Keratinocyte (primary cell): ENCODE measurements around the gene CTAGE1. TPM values are rescaled to one million over a fixed set of nuclear protein-coding genes. Genes with fewer than 3 reads are reported as not detected.

Experiments used
- DNase-seq: peaks from one replicate; pipeline ENCODE4 v3.0.0-alpha.2; 2011; ENCODE audit warnings: low read depth, missing footprints, low spot score
- FAIRE-seq: peaks from 2 replicates; lab custom pipeline; 2011; peaks lifted over from hg19 to GRCh38; lab: Jason Lieb, UNC
- H2AFZ ChIP-seq: 2 replicates; pipeline ENCODE4 v1.6.0; 2012; ENCODE audit warnings: low read length, control low read depth, inconsistent platforms; ENCODE audit not compliant: control insufficient read depth
- H3K27ac ChIP-seq: 2 replicates; pipeline ENCODE4 v1.5.1; 2011; ENCODE audit warnings: low read length; ENCODE audit not compliant: control insufficient read depth, insufficient read depth
- H3K27me3 ChIP-seq: 3 replicates; pipeline ENCODE4 v1.6.0; 2011; ENCODE audit warnings: low read length; ENCODE audit not compliant: control insufficient read depth, insufficient read depth; ENCODE audit errors: extremely low read depth
- H3K36me3 ChIP-seq, 2 experiments: 2 replicates in 1 of 2; 3 replicates in 1 of 2; pipeline ENCODE4 v1.5.1; 2011; ENCODE audit warnings: low read length in 2 of 2, mild to moderate bottlenecking in 1 of 2; ENCODE audit not compliant: control insufficient read depth in 2 of 2, insufficient read depth in 2 of 2; ENCODE audit errors: extremely low read depth in 1 of 2
- H3K4me1 ChIP-seq: 3 replicates; pipeline ENCODE4 v1.5.1; 2011; ENCODE audit warnings: low read length; ENCODE audit not compliant: control insufficient read depth, insufficient read depth; ENCODE audit errors: extremely low read depth
- H3K4me2 ChIP-seq: 3 replicates; pipeline ENCODE4 v1.6.0; 2011; ENCODE audit warnings: low read depth, low read length; ENCODE audit not compliant: control insufficient read depth, insufficient read depth; ENCODE audit errors: extremely low read depth
- H3K4me3 ChIP-seq, 3 experiments: fragments of 200-600 bp in 1 of 3; sonication (generic) in 1 of 3; 2 replicates in 2 of 3; 3 replicates in 1 of 3; pipeline ENCODE4 v1.5.1; 2011 to 2016; ENCODE audit warnings: low read length in 3 of 3, mild to moderate bottlenecking in 3 of 3, control low read depth in 2 of 3, inconsistent platforms in 1 of 3, low read depth in 1 of 3, mixed read lengths in 1 of 3, mixed run types in 1 of 3, moderate library complexity in 1 of 3; ENCODE audit not compliant: control insufficient read depth in 2 of 3, insufficient read depth in 2 of 3; ENCODE audit errors: extremely low read depth in 1 of 3
- H3K79me2 ChIP-seq: 2 replicates; pipeline ENCODE4 v1.6.0; 2012; ENCODE audit warnings: low read length; ENCODE audit not compliant: control insufficient read depth, insufficient read depth
- H3K9ac ChIP-seq: 3 replicates; pipeline ENCODE4 v1.6.0; 2011; ENCODE audit warnings: low read length; ENCODE audit not compliant: control insufficient read depth, insufficient read depth; ENCODE audit errors: extremely low read depth
- H3K9me1 ChIP-seq: 3 replicates; pipeline ENCODE4 v1.6.0; 2011; ENCODE audit warnings: low read length; ENCODE audit not compliant: control insufficient read depth, insufficient read depth; ENCODE audit errors: extremely low read depth
- H3K9me3 ChIP-seq: 2 replicates; pipeline ENCODE4 v1.5.1; 2012; ENCODE audit warnings: low read depth, low read length; ENCODE audit not compliant: control insufficient read depth
- H4K20me1 ChIP-seq: 3 replicates; pipeline ENCODE4 v1.6.0; 2011; ENCODE audit warnings: low read length; ENCODE audit not compliant: control insufficient read depth, insufficient read depth; ENCODE audit errors: extremely low read depth
- EZH2 ChIP-seq: IDR thresholded peaks from one replicate; pipeline ENCODE4 v1.6.1; 2012; ENCODE audit warnings: inconsistent platforms, mild to moderate bottlenecking, low read length, moderate library complexity
- dilution Hi-C: fragments of 300-500 bp; cut with MboI; formaldehyde crosslinking; loops from one replicate; pipeline ENCODE4 v1.7.0; 2020; ENCODE audit warnings: low sequenced_read_pairs; ENCODE audit not compliant: extremely low pct_ligation_motif_present
- polyA plus RNA-seq, 5 experiments: library from polyadenylated mRNA; depleted of rRNA in 3 of 5; stranded (reverse) in 3 of 5; stranded (forward) in 1 of 5; unstranded in 1 of 5; fragments of >200 nt; gene quantifications; 1 replicate in 1 of 5; 2 replicates in 3 of 5; 3 replicates in 1 of 5; pipeline versions ENCODE4 v1.2.1 to v1.2.3, GENCODE V29; 2011 to 2012; ENCODE audit warnings: missing spikeins in 2 of 5, low read depth in 1 of 5, low replicate concordance in 1 of 5
- TF ChIP-seq, protein P1 (sequence below), 3 experiments: IDR thresholded peaks in 1 of 3; conservative IDR thresholded peaks in 1 of 3; optimal IDR thresholded peaks in 1 of 3; 2 replicates in 2 of 3; 3 replicates in 1 of 3; pipeline versions ENCODE3 to v1.5.1; 2011; ENCODE audit warnings: low read length in 3 of 3, mild to moderate bottlenecking in 3 of 3, moderate library complexity in 2 of 3, control low read depth in 1 of 3, inconsistent platforms in 1 of 3; ENCODE audit not compliant: insufficient read depth in 2 of 3; ENCODE audit errors: extremely low read depth in 1 of 3

The CTAGE1 gene
- polyA plus RNA-seq, 1 donor (not counting 4 experiments of a cell fraction or from before 2014, with no cell fraction given), result not detected

- Histone ChIP-seq H2AFZ (no peak overlapping the region), H3K9ac (no peak overlapping the region), H3K4me2 (no peak overlapping the region), H4K20me1 (no peaks in the 10 kb centered on the region), H3K36me3 (no peaks in the 10 kb centered on the region), H3K9me1 (no peaks in the 10 kb centered on the region), H3K27ac (no peak overlapping the region), H3K9me3 (peaks cover 2% of the 10 kb centered on the region), H3K4me3 (no peak overlapping the region), H3K79me2 (no peaks in the 10 kb centered on the region), H3K4me1 (no peaks in the 10 kb centered on the region), H3K27me3 (no peaks in the 10 kb centered on the region)
- dilution Hi-C loops, result no loop called here
- TF ChIP-seq, protein P1, sequence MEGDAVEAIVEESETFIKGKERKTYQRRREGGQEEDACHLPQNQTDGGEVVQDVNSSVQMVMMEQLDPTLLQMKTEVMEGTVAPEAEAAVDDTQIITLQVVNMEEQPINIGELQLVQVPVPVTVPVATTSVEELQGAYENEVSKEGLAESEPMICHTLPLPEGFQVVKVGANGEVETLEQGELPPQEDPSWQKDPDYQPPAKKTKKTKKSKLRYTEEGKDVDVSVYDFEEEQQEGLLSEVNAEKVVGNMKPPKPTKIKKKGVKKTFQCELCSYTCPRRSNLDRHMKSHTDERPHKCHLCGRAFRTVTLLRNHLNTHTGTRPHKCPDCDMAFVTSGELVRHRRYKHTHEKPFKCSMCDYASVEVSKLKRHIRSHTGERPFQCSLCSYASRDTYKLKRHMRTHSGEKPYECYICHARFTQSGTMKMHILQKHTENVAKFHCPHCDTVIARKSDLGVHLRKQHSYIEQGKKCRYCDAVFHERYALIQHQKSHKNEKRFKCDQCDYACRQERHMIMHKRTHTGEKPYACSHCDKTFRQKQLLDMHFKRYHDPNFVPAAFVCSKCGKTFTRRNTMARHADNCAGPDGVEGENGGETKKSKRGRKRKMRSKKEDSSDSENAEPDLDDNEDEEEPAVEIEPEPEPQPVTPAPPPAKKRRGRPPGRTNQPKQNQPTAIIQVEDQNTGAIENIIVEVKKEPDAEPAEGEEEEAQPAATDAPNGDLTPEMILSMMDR (optimal IDR thresholded peaks at IDR 0.05 in 1 of 3, IDR thresholded peaks at IDR 0.05 in 1 of 3, conservative IDR thresholded peaks at IDR 0.05 in 1 of 3; ENCODE audit: extremely low read depth in 1 of 3, insufficient read depth in 2 of 3, low read length in 3 of 3), result no peak
- TF ChIP-seq EZH2, result no peak
- DNase-seq (no peak), FAIRE-seq (no peak)
Observed at GRCh38 chr18:22409445-22409844, 8.3 kb downstream of the CTAGE1 start.

DNA sequence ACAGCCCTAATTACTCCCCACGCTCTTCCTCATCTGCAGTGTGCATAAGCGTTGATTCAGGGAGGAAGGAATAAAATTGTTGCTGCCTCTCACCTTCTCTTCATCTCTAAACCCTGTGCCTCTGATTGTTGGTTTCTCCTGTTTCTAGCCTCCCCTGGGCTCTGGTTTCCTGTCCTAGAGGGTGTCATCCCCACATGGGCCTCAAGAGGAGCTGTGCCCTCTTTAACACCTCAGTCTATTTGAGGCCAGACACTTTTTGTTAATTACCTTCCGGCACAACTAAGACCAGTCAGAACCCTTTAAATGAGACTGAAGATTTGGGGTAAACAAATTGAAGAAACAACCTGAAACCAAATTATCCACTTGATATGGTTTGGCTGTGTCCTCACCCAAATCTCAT, 9.7 kb downstream of the CTAGE1 start:
- H3K9me1 ChIP-seq, result no peaks in the 10 kb centered on the region
- no peaks in the 10 kb centered on the region for H3K27me3 ChIP-seq
- H3K27ac ChIP-seq, result no peak overlapping the region
- H3K4me1 ChIP-seq, result no peaks in the 10 kb centered on the region
- DNase-seq (no peak), FAIRE-seq (no peak)
- H3K36me3 ChIP-seq, result no peaks in the 10 kb centered on the region
- H4K20me1 ChIP-seq, result no peaks in the 10 kb centered on the region
- H2AFZ ChIP-seq, result no peak overlapping the region
- H3K4me3 ChIP-seq, result no peak overlapping the region
- no peaks in the 10 kb centered on the region for H3K79me2 ChIP-seq
- H3K9me3 ChIP-seq, result peaks cover 2% of the 10 kb centered on the region
- H3K9ac ChIP-seq, result no peak overlapping the region
- dilution Hi-C loops, result no loop called here
- TF ChIP-seq, protein P1 (optimal IDR thresholded peaks at IDR 0.05 in 1 of 3, IDR thresholded peaks at IDR 0.05 in 1 of 3, conservative IDR thresholded peaks at IDR 0.05 in 1 of 3; ENCODE audit: extremely low read depth in 1 of 3, insufficient read depth in 2 of 3, low read length in 3 of 3), result peak in 1 of 3 experiments; percentile 34
- TF ChIP-seq EZH2, result no peak
- no peak overlapping the region for H3K4me2 ChIP-seq
